ENCODE data around the gene FBXL13. TPM values are rescaled to one million over a fixed set of nuclear protein-coding genes. Genes with fewer than 3 reads are reported as not detected.

Gene FBXL13
- total and polyA plus RNA-seq, 2 of the 8 experiments (the other 6 are each of a cell fraction or from before 2014, with no cell fraction given) = 1.2 to 2.8 TPM

DNA sequence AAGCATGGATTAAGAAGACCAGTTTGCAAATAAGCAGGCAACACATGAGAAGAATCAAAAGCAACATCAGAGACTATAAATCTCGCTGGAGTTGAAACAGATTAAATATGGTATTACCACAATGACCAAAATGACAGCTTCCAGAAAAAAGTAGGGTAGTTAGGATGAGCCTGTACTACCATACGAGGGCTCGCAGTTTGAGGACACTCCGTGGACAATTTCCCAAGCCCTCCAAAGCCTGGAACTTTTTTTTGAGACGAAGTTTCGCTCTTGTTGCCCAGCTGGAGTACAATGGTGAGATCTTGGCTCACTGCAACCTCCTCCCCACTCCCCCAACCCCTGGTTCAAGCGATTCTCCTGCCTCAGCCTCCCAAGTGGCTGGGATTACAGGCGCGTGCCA is 160.8 kb downstream of the FBXL13 start:
- no peak for DNase-seq (ENCODE audit: low read depth in 1 of 2, low spot score in 2 of 2)
- H2AFZ ChIP-seq (ENCODE audit: low read length) = no peak overlapping the region
- H2BK5ac ChIP-seq (ENCODE audit: low read depth, low read length) = no peak overlapping the region
- ChIA-PET CTCF (ENCODE audit: partially characterized antibody) (interaction anchor here (2.3 kb wide), 1 partner anchor 149 kb away, joined by 7 read pairs; no protein-coding TSS in a partner anchor), POLR2A (ENCODE audit: partially characterized antibody) (no interaction called here)
- no peak overlapping the region for H3K23ac ChIP-seq (ENCODE audit: insufficient read length)
- no peak overlapping the region for H3K4me2 ChIP-seq (ENCODE audit: insufficient read depth in 1 of 2, low read depth in 2 of 2, low read length in 2 of 2)
- no peak overlapping the region for H2BK15ac ChIP-seq (ENCODE audit: low read length)
- FAIRE-seq = no peak
- no peak overlapping the region for H3K9ac ChIP-seq (replicated peaks in 1 of 4; ENCODE audit: extremely low read depth in 1 of 4, low read depth in 3 of 4, low read length in 3 of 4)
- no peak overlapping the region for H4K5ac ChIP-seq (ENCODE audit: insufficient read length, low read depth, low read length)
- TF ChIP-seq, protein P1, sequence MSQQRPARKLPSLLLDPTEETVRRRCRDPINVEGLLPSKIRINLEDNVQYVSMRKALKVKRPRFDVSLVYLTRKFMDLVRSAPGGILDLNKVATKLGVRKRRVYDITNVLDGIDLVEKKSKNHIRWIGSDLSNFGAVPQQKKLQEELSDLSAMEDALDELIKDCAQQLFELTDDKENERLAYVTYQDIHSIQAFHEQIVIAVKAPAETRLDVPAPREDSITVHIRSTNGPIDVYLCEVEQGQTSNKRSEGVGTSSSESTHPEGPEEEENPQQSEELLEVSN (IDR thresholded peaks at IDR 0.05) = no peak
- TF ChIP-seq CHD2 (IDR thresholded peaks at IDR 0.05; ENCODE audit: low read length) = no peak
- TF ChIP-seq, protein P2, sequence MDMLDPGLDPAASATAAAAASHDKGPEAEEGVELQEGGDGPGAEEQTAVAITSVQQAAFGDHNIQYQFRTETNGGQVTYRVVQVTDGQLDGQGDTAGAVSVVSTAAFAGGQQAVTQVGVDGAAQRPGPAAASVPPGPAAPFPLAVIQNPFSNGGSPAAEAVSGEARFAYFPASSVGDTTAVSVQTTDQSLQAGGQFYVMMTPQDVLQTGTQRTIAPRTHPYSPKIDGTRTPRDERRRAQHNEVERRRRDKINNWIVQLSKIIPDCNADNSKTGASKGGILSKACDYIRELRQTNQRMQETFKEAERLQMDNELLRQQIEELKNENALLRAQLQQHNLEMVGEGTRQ (IDR thresholded peaks at IDR 0.05; ENCODE audit: low read length) = no peak
- no peak overlapping the region for H2AK5ac ChIP-seq (ENCODE audit: low read depth, low read length)
- H3K4me1 ChIP-seq (replicated peaks in 1 of 4; ENCODE audit: control insufficient read depth in 3 of 4, insufficient read depth in 4 of 4, low read length in 3 of 4) = peaks cover 0 to 9% (median 4%) of the 10 kb centered on the region in 4 experiments; a peak in 4 of 7 replicates
- H3K56ac ChIP-seq (replicated peaks; ENCODE audit: insufficient read length, low read depth, low read length) = no peak overlapping the region
- H3K27ac ChIP-seq (ENCODE audit: low read depth, low read length) = no peak overlapping the region
- H4K20me1 ChIP-seq (replicated peaks in 1 of 2; ENCODE audit: control insufficient read depth in 1 of 2, insufficient read depth in 2 of 2, low read length in 2 of 2) = peaks cover 0 to 1% of the 10 kb centered on the region in 2 experiments
- no peaks in the 10 kb centered on the region for H3K79me1 ChIP-seq (ENCODE audit: low read depth, low read length)
- H3K79me2 ChIP-seq (ENCODE audit: control insufficient read depth in 1 of 2, insufficient read depth in 2 of 2, low read length in 2 of 2) = no peaks in the 10 kb centered on the region
- no peaks in the 10 kb centered on the region for H3K36me3 ChIP-seq (ENCODE audit: control insufficient read depth in 2 of 4, insufficient read depth in 4 of 4, low read length in 3 of 4)
- no peaks in the 10 kb centered on the region for H3K23me2 ChIP-seq (ENCODE audit: low read depth, low read length)
- WGBS, 2 experiments (ENCODE audit: extremely low coverage in 1 of 2, insufficient coverage in 1 of 2, insufficient read length in 1 of 2, insufficient replicate concordance in 2 of 2, low coverage in 1 of 2, low lambda C conversion rate in 2 of 2, missing lambda C conversion rate in 1 of 2) = 93% methylated on average over 9 of the region's 9 CpGs; no CpG with 5 or more reads in 1 of the 2 experiments
- no peak overlapping the region for H3K4me3 ChIP-seq (ENCODE audit: extremely low read depth in 1 of 4, insufficient read depth in 2 of 4, low read depth in 3 of 4, low read length in 4 of 4)
- no peak overlapping the region for H2BK120ac ChIP-seq (replicated peaks; ENCODE audit: low read depth, low read length)
- no peaks in the 10 kb centered on the region for H3K27me3 ChIP-seq (replicated peaks in 1 of 4; ENCODE audit: control insufficient read depth in 3 of 4, extremely low read depth in 1 of 4, insufficient read depth in 3 of 4, low read length in 3 of 4)
- H2BK12ac ChIP-seq (ENCODE audit: low read depth, low read length) = no peak overlapping the region
- no peak overlapping the region for H4K91ac ChIP-seq (replicated peaks; ENCODE audit: insufficient read length, low read length)
- H3K14ac ChIP-seq (ENCODE audit: insufficient read length) = no peak overlapping the region
- H3K18ac ChIP-seq (ENCODE audit: extremely low read depth, low read length) = no peak overlapping the region
- no peaks in the 10 kb centered on the region for H3K9me3 ChIP-seq (ENCODE audit: insufficient read depth in 2 of 2, low read depth in 1 of 2, low read length in 1 of 2)
- H2BK20ac ChIP-seq (ENCODE audit: low read length) = no peak overlapping the region
- H4K8ac ChIP-seq (ENCODE audit: extremely low read depth, insufficient read depth, low read length) = no peak overlapping the region
- H3K4ac ChIP-seq (replicated peaks; ENCODE audit: insufficient read length, low read depth, low read length) = no peak overlapping the region

Data from H1 (cell line).